PC-9 (cell line): ENCODE measurements around the gene UGT2B15.
"Not testable (repeated sequence)": the region's sequence is repeated elsewhere in the genome, so short reads cannot be mapped to it uniquely, and the experiment has no call there.

Source experiments
- CTCF ChIP-seq: fragments of 200-600 bp; sonication (generic); conservative IDR thresholded peaks from 2 replicates; pipeline ENCODE4 v1.6.1; 2017; ENCODE audit warnings: mixed run types, antibody characterized with exemption, mild to moderate bottlenecking, moderate library complexity
- EZH2 ChIP-seq: fragments of 200-600 bp; sonication (generic); IDR thresholded peaks from 2 replicates; pipeline ENCODE4 v1.8.0; 2017; ENCODE audit warnings: antibody characterized with exemption, low read depth

DNA sequence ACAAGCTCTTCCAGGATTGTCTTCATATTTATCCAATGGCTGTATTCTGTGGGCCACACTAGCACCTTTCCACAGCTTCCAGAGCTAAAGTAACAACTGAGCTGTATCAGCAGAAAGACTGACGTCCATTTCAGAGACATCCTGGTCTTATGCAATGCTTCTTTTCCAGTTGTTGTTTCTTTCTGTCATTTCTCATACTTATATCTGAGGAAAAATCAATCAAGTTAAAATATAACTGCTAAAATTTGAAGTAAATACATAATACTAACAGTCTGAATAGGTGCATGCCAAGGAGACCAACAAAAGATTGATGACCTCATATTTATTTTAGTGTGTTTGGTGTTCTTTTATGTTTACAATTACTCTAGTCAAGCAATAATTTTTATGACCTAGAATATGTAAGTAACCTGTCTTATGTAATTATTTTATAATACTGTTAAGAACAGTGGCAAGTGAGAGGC, at the start of gene UGT2B15:
- TF ChIP-seq EZH2, CTCF: not testable (repeated sequence)
